RWPE2 (cell line): ENCODE data around the gene TMEM121B.

ENCODE experiments used
- ATAC-seq: fragments of 200-7000 bp; cut with Tn5 transposase; 3 replicates; pipeline ENCODE4 v1.9.1; 2021; ENCODE audit warnings: low read depth
- DNase-seq: peaks from one replicate; pipeline ENCODE4 v3.0.0-alpha.2; 2020; ENCODE audit warnings: low spot score
- H3K27ac ChIP-seq: fragments of 450-650 bp; 2 replicates; pipeline ENCODE4 v1.5.1; 2017; ENCODE audit warnings: mild to moderate bottlenecking; ENCODE audit not compliant: poor library complexity, severe bottlenecking
- H3K27me3 ChIP-seq: fragments of 250-450 bp; sonication (Bioruptor Pico); 2 replicates; pipeline ENCODE4 v1.5.1; 2021; ENCODE audit warnings: mild to moderate bottlenecking, moderate library complexity; ENCODE audit not compliant: insufficient read depth, poor library complexity, severe bottlenecking
- H3K36me3 ChIP-seq: fragments of 250-450 bp; sonication (Bioruptor Pico); 2 replicates; pipeline ENCODE4 v1.5.1; 2020; ENCODE audit warnings: low read depth, mild to moderate bottlenecking, moderate library complexity
- H3K4me1 ChIP-seq: fragments of 250-450 bp; sonication (Bioruptor Pico); 2 replicates; pipeline ENCODE4 v1.5.1; 2021; ENCODE audit warnings: mild to moderate bottlenecking, moderate library complexity; ENCODE audit not compliant: insufficient read depth, poor library complexity, severe bottlenecking
- H3K4me3 ChIP-seq: fragments of 250-450 bp; sonication (Bioruptor Pico); 2 replicates; pipeline ENCODE4 v1.5.1; 2021; ENCODE audit warnings: mild to moderate bottlenecking, moderate library complexity; ENCODE audit not compliant: severe bottlenecking
- H3K9me3 ChIP-seq: fragments of 250-450 bp; sonication (Bioruptor Pico); 2 replicates; pipeline ENCODE4 v1.5.1; 2021; ENCODE audit warnings: mild to moderate bottlenecking, moderate library complexity; ENCODE audit not compliant: severe bottlenecking
- CTCF ChIP-seq: fragments of 450-650 bp; IDR thresholded peaks from one replicate; pipeline ENCODE4 v1.5.1; 2017; ENCODE audit warnings: mild to moderate bottlenecking, moderate library complexity; ENCODE audit not compliant: poor library complexity, severe bottlenecking

Gene TMEM121B

GRCh38 chr22:17079572-17079971 is 41.6 kb downstream of the TMEM121B start:
- no peaks in the 10 kb centered on the region for H3K9me3 ChIP-seq
- H3K27ac ChIP-seq: no peak overlapping the region
- no peak for TF ChIP-seq CTCF
- H3K36me3 ChIP-seq: no peaks in the 10 kb centered on the region
- DNase-seq (no peak), ATAC-seq (no peak)
- H3K4me3 ChIP-seq: no peak overlapping the region
- no peaks in the 10 kb centered on the region for H3K27me3 ChIP-seq
- H3K4me1 ChIP-seq: peaks cover 3% of the 10 kb centered on the region

GRCh38 chr22:17077255-17077654 is 43.9 kb downstream of the TMEM121B start:
- Histone ChIP-seq H3K4me3 (no peak overlapping the region), H3K36me3 (no peaks in the 10 kb centered on the region), H3K27ac (no peak overlapping the region), H3K9me3 (no peaks in the 10 kb centered on the region), H3K27me3 (no peaks in the 10 kb centered on the region), H3K4me1 (no peaks in the 10 kb centered on the region)
- DNase-seq (no peak), ATAC-seq (peak; percentile 45; the same call in 1 of the 3 replicates)
- no peak for TF ChIP-seq CTCF

DNA sequence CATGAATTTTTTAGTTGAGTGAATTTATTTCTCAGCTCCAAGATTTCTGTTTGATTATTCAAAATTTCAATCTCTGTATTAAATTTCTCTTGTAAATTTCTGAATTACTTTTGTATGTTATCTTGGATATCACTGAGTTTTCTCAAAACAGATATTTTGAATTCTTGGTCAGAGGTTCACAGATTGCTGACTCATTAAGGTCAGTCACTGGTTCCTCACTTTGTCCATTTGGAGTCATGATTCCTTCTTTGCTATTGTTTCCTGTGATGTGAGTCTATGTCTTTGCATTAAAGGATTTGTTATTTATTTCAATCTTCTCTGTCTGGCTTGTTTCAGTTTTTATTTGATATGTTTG is 46.5 kb downstream of the TMEM121B start:
- no peak for ATAC-seq
- no peak for TF ChIP-seq CTCF
- Histone ChIP-seq H3K4me1 (no peaks in the 10 kb centered on the region), H3K4me3 (no peak overlapping the region), H3K36me3 (no peaks in the 10 kb centered on the region), H3K27ac (no peak overlapping the region), H3K9me3 (no peaks in the 10 kb centered on the region), H3K27me3 (no peaks in the 10 kb centered on the region)
- no peak for DNase-seq

GRCh38 chr22:17072877-17073276 is 48.3 kb downstream of the TMEM121B start:
- ATAC-seq (no peak), DNase-seq (no peak)
- no peak overlapping the region for H3K4me3 ChIP-seq
- H3K4me1 ChIP-seq: no peaks in the 10 kb centered on the region
- TF ChIP-seq CTCF: no peak
- no peaks in the 10 kb centered on the region for H3K27me3 ChIP-seq
- no peaks in the 10 kb centered on the region for H3K9me3 ChIP-seq
- no peaks in the 10 kb centered on the region for H3K36me3 ChIP-seq
- H3K27ac ChIP-seq: no peak overlapping the region
